Measurements from ENCODE around the gene DLGAP4.

The DLGAP4 gene

GRCh38 chr20:36528176-36528874 is 222.2 kb downstream of the DLGAP4 start:
- DNase-seq (ENCODE audit: low read depth, low spot score): no peak
- ChIA-PET POLR2A (no interaction called here), CTCF (interaction anchor here (0.8 kb wide), 1 partner anchor 14 kb away, joined by 3 read pairs; no protein-coding TSS in a partner anchor)
- no peak for TF ChIP-seq CTCF (IDR thresholded peaks at IDR 0.05; ENCODE audit: insufficient read depth, low read length, missing control alignments)
- H3K4me3 ChIP-seq (ENCODE audit: low read depth, low read length): no peak overlapping the region

- CTCF ChIA-PET: no interaction called here
- H3K4me3 ChIP-seq (ENCODE audit: low read depth, low read length): no peak overlapping the region
- TF ChIP-seq CTCF (IDR thresholded peaks at IDR 0.05; ENCODE audit: insufficient read depth, low read length, missing control alignments): no peak
These were observed 222.8 kb downstream of the DLGAP4 start for GRCh38 chr20:36528875-36529417.

GRCh38 chr20:36532388-36532787 is 226.2 kb downstream of the DLGAP4 start:
- DNase-seq (ENCODE audit: low read depth, low spot score): no peak
- no peak for TF ChIP-seq CTCF (IDR thresholded peaks at IDR 0.05; ENCODE audit: insufficient read depth, low read length, missing control alignments)
- CTCF ChIA-PET: interaction anchor here (1.1 to 1.7 kb wide), 3 partner anchors 9 to 32 kb away, joined by 3 to 4 read pairs (median 3); partner anchors contain the start of gene MYL9
- POLR2A ChIA-PET: no interaction called here
- no peak overlapping the region for H3K4me3 ChIP-seq (ENCODE audit: low read depth, low read length)

More at GRCh38 chr20:36528875-36529417, 222.8 kb downstream of the DLGAP4 start:
- no peak for DNase-seq (ENCODE audit: low read depth, low spot score)
- POLR2A ChIA-PET: no interaction called here

GRCh38 chr20:36532822-36533221 is 226.7 kb downstream of the DLGAP4 start:
- ChIA-PET POLR2A (no interaction called here), CTCF (interaction anchor here (1.6 to 1.7 kb wide), 2 partner anchors 9 to 21 kb away, joined by 3 to 4 read pairs; partner anchors contain the start of gene MYL9)
- no peak overlapping the region for H3K4me3 ChIP-seq (ENCODE audit: low read depth, low read length)
- DNase-seq (ENCODE audit: low read depth, low spot score): no peak
- TF ChIP-seq CTCF (IDR thresholded peaks at IDR 0.05; ENCODE audit: insufficient read depth, low read length, missing control alignments): no peak

GRCh38 chr20:36538026-36538722 is 232.0 kb downstream of the DLGAP4 start:
- no peak overlapping the region for H3K4me3 ChIP-seq (ENCODE audit: low read depth, low read length)
- POLR2A ChIA-PET: no interaction called here
- no peak for TF ChIP-seq CTCF (IDR thresholded peaks at IDR 0.05; ENCODE audit: insufficient read depth, low read length, missing control alignments)
- CTCF ChIA-PET: no interaction called here
- DNase-seq (ENCODE audit: low read depth, low spot score): no peak

Data from AG04449 (cell line).